HS-5 (cell line): ENCODE results near the gene CLEC3B.
"Not testable (repeated sequence)": the region's sequence is repeated elsewhere in the genome, so short reads cannot be mapped to it uniquely, and the experiment has no call there.

Source experiments
- DNase-seq: peaks from one replicate; pipeline ENCODE4 v3.0.0-alpha.2; 2012; ENCODE audit warnings: low read depth

Gene CLEC3B

GRCh38 chr3:45026038-45026437 lies at the start of gene CLEC3B:
Gene CLEC3B (plus strand): TSS chr3:45026303. CDS start chr3:45026363, 60 bp downstream.
- DNase-seq = no peak

GRCh38 chr3:44981220-44981619 lies 44.9 kb upstream of the CLEC3B start:
- DNase-seq = no peak

GRCh38 chr3:44981751-44982150 lies 44.4 kb upstream of the CLEC3B start:
- no peak for DNase-seq

- no peak for DNase-seq
These were observed 43.3 kb upstream of the CLEC3B start for GRCh38 chr3:44982817-44983216.

- no peak for DNase-seq
These were observed 42.6 kb upstream of the CLEC3B start for GRCh38 chr3:44983484-44983941.

- no peak for DNase-seq
These were observed 41.8 kb upstream of the CLEC3B start for GRCh38 chr3:44984335-44984734.

- DNase-seq = not testable (repeated sequence)
These were observed 39.8 kb upstream of the CLEC3B start for GRCh38 chr3:44986330-44986729.

- no peak for DNase-seq
These were observed 38.8 kb upstream of the CLEC3B start for GRCh38 chr3:44987332-44987731.

GRCh38 chr3:44988073-44988472 lies 38.0 kb upstream of the CLEC3B start:
- no peak for DNase-seq

GRCh38 chr3:44989141-44989540 lies 37.0 kb upstream of the CLEC3B start:
- no peak for DNase-seq

GRCh38 chr3:44989636-44990373 lies 36.3 kb upstream of the CLEC3B start:
- DNase-seq = no peak

GRCh38 chr3:44991326-44991725 lies 34.8 kb upstream of the CLEC3B start:
- no peak for DNase-seq

- DNase-seq = no peak
These were observed 33.3 kb upstream of the CLEC3B start for GRCh38 chr3:44992555-44993470.

- DNase-seq = no peak
These were observed 32.5 kb upstream of the CLEC3B start for GRCh38 chr3:44993471-44994205.

- DNase-seq = no peak
These were observed 30.8 kb upstream of the CLEC3B start for GRCh38 chr3:44995142-44995770.

- DNase-seq = no peak
These were observed 29.5 kb upstream of the CLEC3B start for GRCh38 chr3:44996556-44996969.

GRCh38 chr3:44999782-45000181 lies 26.3 kb upstream of the CLEC3B start:
- DNase-seq = no peak

GRCh38 chr3:45000823-45001222 lies 25.3 kb upstream of the CLEC3B start:
- no peak for DNase-seq

GRCh38 chr3:45001738-45002137 lies 24.4 kb upstream of the CLEC3B start:
- no peak for DNase-seq

- no peak for DNase-seq
These were observed 23.9 kb upstream of the CLEC3B start for GRCh38 chr3:45002139-45002660.

GRCh38 chr3:45002720-45003119 lies 23.4 kb upstream of the CLEC3B start:
- no peak for DNase-seq

GRCh38 chr3:45003406-45003805 lies 22.7 kb upstream of the CLEC3B start:
- no peak for DNase-seq
